Endothelial cell of umbilical vein (primary cell): ENCODE data around the gene FAM76B. TPM values are rescaled to one million over a fixed set of nuclear protein-coding genes. Genes with fewer than 3 reads are reported as not detected.

Source experiments
- BruUV-seq: library from RNA; stranded (reverse); fragments of 400-500 nt; replicated peaks from 2 replicates; lab custom pipeline; 2021; lab: Mats Ljungman, UMichigan
- CTCF ChIA-PET: fragments of 300-600, 350-600 bp; sonication (Branson Sonifier 250); formaldehyde crosslinking; loops from one replicate; lab custom pipeline; 2021; ENCODE audit warnings: antibody characterized with exemption, inconsistent platforms; lab: Charles Lee
- POLR2A ChIA-PET: fragments of 300-600, 350-600 bp; sonication (Branson Sonifier 250); formaldehyde crosslinking; loops from one replicate; lab custom pipeline; 2021; ENCODE audit warnings: antibody characterized with exemption, inconsistent platforms; lab: Charles Lee
- DNase-seq: peaks from one replicate; pipeline ENCODE4 v3.0.0-alpha.2; 2011; ENCODE audit warnings: low read depth, low spot score
- FAIRE-seq: peaks from 2 replicates; lab custom pipeline; 2011; peaks lifted over from hg19 to GRCh38; lab: Jason Lieb, UNC
- H2AFZ ChIP-seq: 2 replicates; pipeline ENCODE4 v1.6.0; 2012; ENCODE audit warnings: low read depth, low read length, control low read depth, inconsistent platforms
- H3K27ac ChIP-seq: 2 replicates; pipeline ENCODE4 v1.5.1; 2011; ENCODE audit warnings: low read depth, mild to moderate bottlenecking, control low read depth, low read length, moderate library complexity; ENCODE audit not compliant: insufficient read depth
- H3K27me3 ChIP-seq, 2 experiments: 2 replicates each; pipeline versions ENCODE4 v1.6.0 to v1.6.1; 2011; ENCODE audit warnings: low read length in 2 of 2, mixed read lengths in 1 of 2; ENCODE audit not compliant: control insufficient read depth in 2 of 2, insufficient read depth in 2 of 2
- H3K36me3 ChIP-seq, 2 experiments: 2 replicates in 1 of 2; 3 replicates in 1 of 2; pipeline ENCODE4 v1.5.1; 2011; ENCODE audit warnings: low read length in 2 of 2, mild to moderate bottlenecking in 1 of 2, moderate library complexity in 1 of 2; ENCODE audit not compliant: control insufficient read depth in 2 of 2, insufficient read depth in 2 of 2; ENCODE audit errors: extremely low read depth in 1 of 2
- H3K4me1 ChIP-seq: 3 replicates; pipeline ENCODE4 v1.5.1; 2011; ENCODE audit warnings: mild to moderate bottlenecking, low read length; ENCODE audit not compliant: control insufficient read depth, insufficient read depth; ENCODE audit errors: extremely low read depth
- H3K4me2 ChIP-seq: 2 replicates; pipeline ENCODE4 v1.6.1; 2011; ENCODE audit warnings: low read length, control low read depth, mixed read lengths; ENCODE audit not compliant: insufficient read depth
- H3K4me3 ChIP-seq, 3 experiments: fragments of 200-600 bp in 1 of 3; sonication (generic), shearing (Covaris generic) in 1 of 3; replicated peaks in 1 of 3; 2 replicates each; pipeline ENCODE4 v1.5.1; 2011 to 2016; ENCODE audit warnings: control low read depth in 3 of 3, low read length in 3 of 3, mild to moderate bottlenecking in 2 of 3, inconsistent platforms in 1 of 3, low read depth in 1 of 3, moderate library complexity in 1 of 3; ENCODE audit not compliant: insufficient read depth in 1 of 3
- H3K79me2 ChIP-seq: 2 replicates; pipeline ENCODE4 v1.6.0; 2012; ENCODE audit warnings: low read length, inconsistent platforms; ENCODE audit not compliant: control insufficient read depth, insufficient read depth
- H3K9ac ChIP-seq: replicated peaks from 2 replicates; pipeline ENCODE3; 2011; ENCODE audit warnings: low read length, control low read depth; ENCODE audit not compliant: insufficient read depth; ENCODE audit errors: extremely low read depth
- H3K9me1 ChIP-seq: replicated peaks from 3 replicates; pipeline ENCODE4 v1.6.0; 2011; ENCODE audit warnings: mild to moderate bottlenecking, low read length; ENCODE audit not compliant: control insufficient read depth, insufficient read depth; ENCODE audit errors: extremely low read depth
- H3K9me3 ChIP-seq: replicated peaks from 2 replicates; pipeline ENCODE4 v1.5.1; 2012; ENCODE audit warnings: low read length, inconsistent platforms; ENCODE audit not compliant: control insufficient read depth, insufficient read depth
- H4K20me1 ChIP-seq: replicated peaks from 2 replicates; pipeline ENCODE3; 2011; ENCODE audit warnings: mild to moderate bottlenecking, low read length; ENCODE audit not compliant: control insufficient read depth, insufficient read depth; ENCODE audit errors: extremely low read depth
- CTCF ChIP-seq, 2 donors: IDR thresholded peaks; 1 replicate in 1 of 2; 2 replicates in 1 of 2; pipeline ENCODE4 v1.5.1; 2011; ENCODE audit warnings: low read length in 2 of 2, mild to moderate bottlenecking in 2 of 2, moderate library complexity in 2 of 2, control low read depth in 1 of 2, inconsistent platforms in 1 of 2, low read depth in 1 of 2; ENCODE audit not compliant: insufficient read depth in 1 of 2; ENCODE audit errors: extremely low read depth in 1 of 2
- EZH2 ChIP-seq: IDR thresholded peaks from 2 replicates; pipeline ENCODE4 v1.6.1; 2012; ENCODE audit warnings: borderline replicate concordance, low read depth, mild to moderate bottlenecking, moderate library complexity, low read length, inconsistent platforms; ENCODE audit not compliant: severe bottlenecking
- FOS ChIP-seq: IDR thresholded peaks from 2 replicates; pipeline ENCODE4 v1.6.1; 2011; ENCODE audit warnings: mild to moderate bottlenecking, low read length, moderate library complexity, borderline replicate concordance; ENCODE audit not compliant: insufficient read depth
- GATA2 ChIP-seq: IDR thresholded peaks from 2 replicates; pipeline ENCODE4 v1.7.0; 2011; ENCODE audit warnings: low read depth, mild to moderate bottlenecking, moderate library complexity, mixed read lengths, low read length; ENCODE audit not compliant: insufficient read length, insufficient read depth
- JUN ChIP-seq: IDR thresholded peaks from 2 replicates; pipeline ENCODE4 v1.6.1; 2011; ENCODE audit warnings: borderline replicate concordance, low read depth; ENCODE audit not compliant: insufficient read length, insufficient read depth
- MAX ChIP-seq: IDR thresholded peaks from 2 replicates; pipeline ENCODE4 v1.6.1; 2011; ENCODE audit not compliant: insufficient read depth, insufficient read length
- MYC ChIP-seq: IDR thresholded peaks from one replicate; pipeline ENCODE4 v1.6.1; 2011; ENCODE audit warnings: mild to moderate bottlenecking, low read depth, low read length
- POLR2A ChIP-seq: IDR thresholded peaks from 2 replicates; pipeline ENCODE4 v1.6.1; 2012; ENCODE audit warnings: low read depth, mild to moderate bottlenecking, control low read depth, low read length
- POLR2AphosphoS5 ChIP-seq: IDR thresholded peaks from 2 replicates; pipeline ENCODE4 v1.6.1; 2012; ENCODE audit warnings: low read depth, mild to moderate bottlenecking, control low read depth, low read length, moderate library complexity; ENCODE audit not compliant: insufficient read depth
- dilution Hi-C: fragments of 300-500 bp; cut with MboI; formaldehyde crosslinking; loops from one replicate; pipeline ENCODE4 v1.15.0; 2019; ENCODE audit warnings: low sequenced_read_pairs; ENCODE audit not compliant: extremely low pct_ligation_motif_present
- intact Hi-C: fragments of 100-400 bp; cut with micrococcal nuclease; formaldehyde crosslinking; loops from one replicate; pipeline ENCODE4 v1.10.0; 2022
- polyA plus RNA-seq, 4 experiments: library from polyadenylated mRNA; depleted of rRNA in 3 of 4; stranded (reverse) in 3 of 4; unstranded in 1 of 4; fragments of >200 nt; gene quantifications; 2 replicates each; pipeline versions ENCODE4 v1.2.1 to v1.2.3, GENCODE V29; 2011 to 2012; ENCODE audit warnings: missing spikeins in 1 of 4
- total RNA-seq: library from RNA; stranded (reverse); gene quantifications from 2 replicates; pipeline ENCODE4 v1.2.3, GENCODE V29; 2021

Gene FAM76B
- total and polyA plus RNA-seq, 2 donors (not counting 3 experiments of a cell fraction or from before 2014, with no cell fraction given): 6.7 to 25.7 TPM

- BruUV-seq: no TSS peak
- dilution Hi-C loops (no loop called here), intact Hi-C loops (no loop called here)
- H3K9me1 ChIP-seq: no peaks in the 10 kb centered on the region
- H3K27me3 ChIP-seq: peaks cover 3 to 15% of the 10 kb centered on the region in 2 experiments
- H3K9ac ChIP-seq: no peak overlapping the region
- POLR2A ChIA-PET: no interaction called here
- H3K27ac ChIP-seq: no peak overlapping the region
- H3K4me2 ChIP-seq: no peak overlapping the region
- no peak for TF ChIP-seq POLR2A
- TF ChIP-seq EZH2: no peak
- TF ChIP-seq MAX: no peak
- no peak for TF ChIP-seq MYC
- no peak for TF ChIP-seq JUN
- no peak for TF ChIP-seq FOS
- no peak for TF ChIP-seq POLR2AphosphoS5
- no peak for TF ChIP-seq CTCF (IDR thresholded peaks at IDR 0.05; ENCODE audit: extremely low read depth in 1 of 2, insufficient read depth in 1 of 2, low read depth in 1 of 2, low read length in 2 of 2)
- no peak for TF ChIP-seq GATA2
- no peaks in the 10 kb centered on the region for H3K9me3 ChIP-seq
- no peak for FAIRE-seq
- H3K36me3 ChIP-seq: no peaks in the 10 kb centered on the region
- no peak overlapping the region for H2AFZ ChIP-seq
- H4K20me1 ChIP-seq: no peaks in the 10 kb centered on the region
- CTCF ChIA-PET: interaction anchor here (0.8 to 2.3 kb wide), 4 partner anchors 24 to 582 kb away, joined by 3 to 11 read pairs (median 4); no protein-coding TSS in a partner anchor
- no peak for DNase-seq
- no peaks in the 10 kb centered on the region for H3K79me2 ChIP-seq
- no peak overlapping the region for H3K4me3 ChIP-seq
- no peaks in the 10 kb centered on the region for H3K4me1 ChIP-seq
Observed at GRCh38 chr11:95736809-95737208, 52.8 kb downstream of the FAM76B start.
